ENCODE results near the gene OR10V1. TPM values are rescaled to one million over a fixed set of nuclear protein-coding genes. Genes with fewer than 3 reads are reported as not detected.

Gene OR10V1
- total RNA-seq, 2 donors from 2014 or later: not detected

DNA sequence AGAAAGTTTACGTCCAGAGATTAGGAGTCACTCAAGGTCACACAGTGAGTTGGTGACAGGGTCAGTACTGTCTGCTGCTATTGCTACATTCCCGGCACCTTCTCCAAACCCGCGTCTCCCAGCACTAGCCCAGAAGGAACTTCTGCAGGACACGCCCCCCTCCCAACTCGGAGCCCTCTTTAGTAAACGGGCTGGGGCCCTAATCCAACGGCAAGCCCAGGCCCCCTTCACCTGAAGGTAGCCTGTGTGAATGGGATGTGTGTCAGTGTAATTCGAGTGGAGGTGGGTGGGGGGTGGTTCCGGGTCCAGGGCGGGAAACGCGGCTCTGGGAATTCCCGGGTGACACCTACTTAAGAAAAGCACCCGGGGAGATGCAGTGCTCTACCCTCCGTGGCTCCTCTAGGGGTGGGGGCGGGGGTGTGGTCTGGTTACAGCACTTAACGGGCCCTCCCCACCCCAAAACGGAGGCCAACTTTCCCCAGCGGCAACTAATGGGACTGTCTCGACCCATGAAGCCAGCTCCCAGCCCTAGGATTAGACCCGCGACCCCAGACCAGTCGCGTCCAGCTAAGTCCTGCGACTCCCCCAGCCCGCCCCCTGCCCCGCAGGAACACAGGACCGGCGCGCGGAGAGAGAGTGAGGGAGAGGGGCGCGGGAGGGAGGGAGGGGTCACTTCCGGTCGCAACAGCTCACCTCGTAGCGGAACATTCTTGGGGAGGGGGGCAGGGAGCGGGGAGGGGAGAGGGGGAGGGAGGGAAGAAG lies 45.3 kb downstream of the OR10V1 start:
- peak; percentile 14 for ATAC-seq (ENCODE audit: insufficient number of reproducible peaks, low FRiP score, low read depth)
- peak; percentile 25 for DNase-seq (ENCODE audit: low spot score)
- H3K4me3 ChIP-seq: peak overlapping the region; percentile 99
- TF ChIP-seq, protein P1, sequence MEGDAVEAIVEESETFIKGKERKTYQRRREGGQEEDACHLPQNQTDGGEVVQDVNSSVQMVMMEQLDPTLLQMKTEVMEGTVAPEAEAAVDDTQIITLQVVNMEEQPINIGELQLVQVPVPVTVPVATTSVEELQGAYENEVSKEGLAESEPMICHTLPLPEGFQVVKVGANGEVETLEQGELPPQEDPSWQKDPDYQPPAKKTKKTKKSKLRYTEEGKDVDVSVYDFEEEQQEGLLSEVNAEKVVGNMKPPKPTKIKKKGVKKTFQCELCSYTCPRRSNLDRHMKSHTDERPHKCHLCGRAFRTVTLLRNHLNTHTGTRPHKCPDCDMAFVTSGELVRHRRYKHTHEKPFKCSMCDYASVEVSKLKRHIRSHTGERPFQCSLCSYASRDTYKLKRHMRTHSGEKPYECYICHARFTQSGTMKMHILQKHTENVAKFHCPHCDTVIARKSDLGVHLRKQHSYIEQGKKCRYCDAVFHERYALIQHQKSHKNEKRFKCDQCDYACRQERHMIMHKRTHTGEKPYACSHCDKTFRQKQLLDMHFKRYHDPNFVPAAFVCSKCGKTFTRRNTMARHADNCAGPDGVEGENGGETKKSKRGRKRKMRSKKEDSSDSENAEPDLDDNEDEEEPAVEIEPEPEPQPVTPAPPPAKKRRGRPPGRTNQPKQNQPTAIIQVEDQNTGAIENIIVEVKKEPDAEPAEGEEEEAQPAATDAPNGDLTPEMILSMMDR (IDR thresholded peaks at IDR 0.05): peak; percentile 57
- H3K36me3 ChIP-seq: peaks cover 23% of the 10 kb centered on the region
- peak overlapping the region; percentile 97 to 98 for H3K27ac ChIP-seq
- no peaks in the 10 kb centered on the region for H3K27me3 ChIP-seq (replicated peaks; ENCODE audit: insufficient read depth)
- H3K4me1 ChIP-seq (ENCODE audit: control insufficient read depth in 1 of 2, low read depth in 2 of 2): peaks cover 15 to 26% of the 10 kb centered on the region in 2 donors
- H3K9me3 ChIP-seq: no peaks in the 10 kb centered on the region

DNA sequence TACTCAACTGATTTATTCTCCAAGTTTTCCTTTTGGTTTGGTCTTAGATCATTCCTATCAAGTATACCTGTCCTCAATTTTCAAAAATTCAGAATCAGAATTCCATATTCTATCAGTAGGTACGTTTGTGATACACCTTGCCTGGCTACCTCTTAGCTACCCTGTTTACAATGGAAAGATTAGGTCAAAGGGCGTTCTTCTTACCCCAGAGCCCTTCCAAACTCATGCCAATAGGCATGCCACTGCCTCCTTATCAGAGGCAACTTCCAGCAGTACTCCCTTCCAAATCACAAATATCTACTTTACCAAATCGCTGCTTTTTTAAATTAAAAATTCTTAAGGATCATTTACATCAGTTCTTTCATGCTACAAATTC lies 45.8 kb downstream of the OR10V1 start:
- peak overlapping the region; percentile 99 for H3K4me3 ChIP-seq
- ATAC-seq (ENCODE audit: insufficient number of reproducible peaks, low FRiP score, low read depth): no peak
- TF ChIP-seq, protein P1 (IDR thresholded peaks at IDR 0.05): no peak
- H3K4me1 ChIP-seq (ENCODE audit: control insufficient read depth in 1 of 2, low read depth in 2 of 2): peaks cover 15 to 26% of the 10 kb centered on the region in 2 donors
- no peaks in the 10 kb centered on the region for H3K9me3 ChIP-seq
- peaks cover 23% of the 10 kb centered on the region for H3K36me3 ChIP-seq
- no peaks in the 10 kb centered on the region for H3K27me3 ChIP-seq (replicated peaks; ENCODE audit: insufficient read depth)
- peak overlapping the region; percentile 97 to 98 for H3K27ac ChIP-seq
- no peak for DNase-seq (ENCODE audit: low spot score)

DNA sequence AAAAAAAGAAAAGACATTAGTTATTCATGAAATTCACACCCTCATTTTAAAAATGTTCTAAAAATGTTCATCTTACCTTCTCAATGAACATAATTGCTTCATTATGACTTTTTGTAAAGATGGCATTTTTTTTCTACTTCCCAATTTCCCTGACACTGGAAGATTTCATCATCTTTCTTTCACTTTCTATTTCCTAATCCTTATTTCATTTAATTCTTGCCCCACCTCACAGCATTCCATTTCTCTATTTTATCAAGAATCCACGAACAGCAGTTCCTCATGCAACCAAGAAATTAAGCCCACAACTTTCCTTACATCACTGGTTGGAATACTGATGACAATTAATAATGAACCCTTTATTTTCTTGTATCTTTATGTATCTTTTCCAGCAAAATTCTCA lies 46.7 kb downstream of the OR10V1 start:
- DNase-seq (ENCODE audit: low spot score) (no peak), ATAC-seq (ENCODE audit: insufficient number of reproducible peaks, low FRiP score, low read depth) (no peak)
- Histone ChIP-seq H3K36me3 (peaks cover 23% of the 10 kb centered on the region), H3K9me3 (no peaks in the 10 kb centered on the region), H3K27ac (no peak overlapping the region), H3K4me3 (peak overlapping the region; percentile 99), H3K27me3 (replicated peaks; ENCODE audit: insufficient read depth) (no peaks in the 10 kb centered on the region), H3K4me1 (ENCODE audit: control insufficient read depth in 1 of 2, low read depth in 2 of 2) (peaks cover 15 to 26% of the 10 kb centered on the region in 2 donors)
- TF ChIP-seq, protein P1 (IDR thresholded peaks at IDR 0.05): no peak

Other genes starting within 250 kb of the OR10V1 start
- not detected for gene OR4D10, start 240.5 kb downstream of the OR10V1 start, total RNA-seq
- not detected for gene OR4D11, start 210.3 kb downstream of the OR10V1 start, total RNA-seq
- not detected for gene OR4D9, start 202.3 kb downstream of the OR10V1 start, total RNA-seq
- gene OSBP, start 98.1 kb downstream of the OR10V1 start, total RNA-seq: 10 to 100 TPM; 38.4 to 41.8 TPM
- 10 to 100 TPM in 1 of 2 donors, 1 to 10 TPM in 1; 9.3 to 16.3 TPM for gene PATL1, start 44.8 kb downstream of the OR10V1 start, total RNA-seq
- gene STX3, start 41.5 kb upstream of the OR10V1 start, total RNA-seq: 10 to 100 TPM; 25.7 to 32.2 TPM
- 10 to 100 TPM; 23.6 to 28.1 TPM for gene MRPL16, start 96.9 kb upstream of the OR10V1 start, total RNA-seq
- 1 to 10 TPM in 1 of 2 donors, not detected in 1; 1.8 TPM for gene CBLIF, start 131.7 kb upstream of the OR10V1 start, total RNA-seq
- gene TCN1, start 152.6 kb upstream of the OR10V1 start, total RNA-seq: not detected
- not detected for gene OOSP3, start 164.9 kb upstream of the OR10V1 start, total RNA-seq
- not detected for gene OOSP1, start 224.6 kb upstream of the OR10V1 start, total RNA-seq